GM23338 (cell line): Measurements from ENCODE around the gene XPA. TPM values are rescaled to one million over a fixed set of nuclear protein-coding genes. Genes with fewer than 3 reads are reported as not detected.

Source experiments
- ATAC-seq: fragments of 200-7000 bp; cut with Tn5 transposase; 3 replicates; pipeline ENCODE4 v1.9.1; 2020
- DNase-seq: peaks from one replicate; pipeline ENCODE4 v3.0.0-alpha.2; 2015; ENCODE audit warnings: low spot score
- H2AFZ ChIP-seq: fragments of 200-600 bp; sonication (generic); 2 replicates; pipeline ENCODE4 v1.8.0; 2016; ENCODE audit warnings: antibody characterized with exemption, mild to moderate bottlenecking, moderate library complexity
- H3F3A ChIP-seq: fragments of 200-600 bp; sonication (generic); replicated peaks from 2 replicates; pipeline ENCODE4 v1.8.0; 2017; ENCODE audit warnings: antibody characterized with exemption, mixed run types, low read depth
- H3K27ac ChIP-seq: fragments of 200-600 bp; sonication (generic); 2 replicates; pipeline ENCODE4 v1.6.1; 2016; ENCODE audit warnings: low read depth
- H3K27me3 ChIP-seq: fragments of 200-600 bp; sonication (generic); 2 replicates; pipeline ENCODE4 v1.8.0; 2016; ENCODE audit warnings: mild to moderate bottlenecking, mixed run types, moderate library complexity; ENCODE audit not compliant: insufficient read depth
- H3K36me3 ChIP-seq: fragments of 200-600 bp; sonication (generic); 2 replicates; pipeline ENCODE4 v1.8.0; 2016; ENCODE audit warnings: mild to moderate bottlenecking; ENCODE audit not compliant: insufficient read depth
- H3K4me1 ChIP-seq: fragments of 200-600 bp; sonication (generic); 2 replicates; pipeline ENCODE4 v1.8.0; 2016; ENCODE audit warnings: mild to moderate bottlenecking, moderate library complexity; ENCODE audit not compliant: insufficient read depth
- H3K4me2 ChIP-seq: fragments of 200-600 bp; sonication (generic); 2 replicates; pipeline ENCODE4 v1.7.1; 2017; ENCODE audit warnings: mixed run types
- H3K4me3 ChIP-seq: fragments of 200-600 bp; sonication (generic); 2 replicates; pipeline ENCODE4 v1.6.1; 2016; ENCODE audit warnings: mixed run types
- H3K79me2 ChIP-seq: fragments of 200-600 bp; sonication (generic); replicated peaks from 2 replicates; pipeline ENCODE4 v1.8.0; 2017; ENCODE audit warnings: mild to moderate bottlenecking; ENCODE audit not compliant: insufficient read depth
- H3K9me2 ChIP-seq: fragments of 200-600 bp; sonication (generic); 2 replicates; pipeline ENCODE4 v1.8.0; 2017; ENCODE audit not compliant: insufficient read depth
- H4K20me1 ChIP-seq: fragments of 200-600 bp; sonication (generic); replicated peaks from 2 replicates; pipeline ENCODE4 v1.8.0; 2017; ENCODE audit warnings: mild to moderate bottlenecking; ENCODE audit not compliant: insufficient read depth
- H3K27ac Mint-ChIP-seq: 2 replicates; pipeline ENCODE4 v1.8.0; 2020; ENCODE audit warnings: inconsistent platforms, mild to moderate bottlenecking, moderate library complexity, mixed read lengths
- H3K27me3 Mint-ChIP-seq: 3 replicates; pipeline ENCODE4 v1.8.0; 2022; ENCODE audit warnings: low read depth, mild to moderate bottlenecking, moderate library complexity, mixed read lengths, inconsistent platforms; ENCODE audit not compliant: insufficient read depth, poor library complexity
- H3K36me3 Mint-ChIP-seq: 3 replicates; pipeline ENCODE4 v1.8.0; 2021; ENCODE audit warnings: low read depth, mild to moderate bottlenecking, inconsistent platforms, moderate library complexity, mixed read lengths
- H3K4me1 Mint-ChIP-seq: 3 replicates; pipeline ENCODE4 v1.8.0; 2020; ENCODE audit warnings: mild to moderate bottlenecking, inconsistent platforms, mixed read lengths
- H3K4me3 Mint-ChIP-seq: 3 replicates; pipeline ENCODE4 v1.8.0; 2021; ENCODE audit warnings: moderate library complexity, mild to moderate bottlenecking, inconsistent platforms, mixed read lengths
- H3K9me3 Mint-ChIP-seq: 3 replicates; pipeline ENCODE4 v1.8.0; 2020; ENCODE audit warnings: moderate library complexity, mild to moderate bottlenecking, inconsistent platforms, mixed read lengths
- EZH2 ChIP-seq: fragments of 200-600 bp; sonication (generic); IDR thresholded peaks from one replicate; pipeline ENCODE4 v1.8.0; 2017; ENCODE audit warnings: antibody characterized with exemption, mild to moderate bottlenecking, low read depth; ENCODE audit not compliant: unreplicated experiment
- EZH2phosphoT487 ChIP-seq: fragments of 200-600 bp; sonication (generic); IDR thresholded peaks from one replicate; pipeline ENCODE4 v1.8.1; 2018; ENCODE audit warnings: antibody characterized with exemption; ENCODE audit not compliant: unreplicated experiment
- NANOG ChIP-seq: IDR thresholded peaks from 2 replicates; pipeline ENCODE4 v1.6.1; 2016; ENCODE audit warnings: antibody characterized with exemption, borderline replicate concordance
- STAT1 ChIP-seq: IDR thresholded peaks from one replicate; pipeline ENCODE4 v1.6.1; 2016; ENCODE audit warnings: antibody characterized with exemption; ENCODE audit not compliant: unreplicated experiment
- ZNF114 ChIP-seq: fragments of 250-450 bp; sonication (Bioruptor Pico); IDR thresholded peaks from 2 replicates; pipeline ENCODE4 v1.5.0; 2020; ENCODE audit warnings: mild to moderate bottlenecking, moderate library complexity
- ZNF331 ChIP-seq: fragments of 250-450 bp; sonication (Bioruptor Pico); IDR thresholded peaks from 2 replicates; pipeline ENCODE4 v1.5.0; 2020; ENCODE audit warnings: low read depth, mild to moderate bottlenecking, moderate library complexity
- ZNF462 ChIP-seq: fragments of 250-450 bp; sonication (Bioruptor Pico); IDR thresholded peaks from 2 replicates; pipeline ENCODE4 v1.5.0; 2020; ENCODE audit warnings: mild to moderate bottlenecking, moderate library complexity
- polyA plus RNA-seq: library from polyadenylated mRNA; unstranded; fragments of >200 nt; fragmentation: Nextera tagmentation; extraction: Ambion mirVana; gene quantifications from 2 replicates; pipeline ENCODE4 v1.2.1, GENCODE V29; 2016
- total RNA-seq: library from RNA; depleted of rRNA; stranded (reverse); fragments of >200 nt; shearing (Covaris generic); gene quantifications from 2 replicates; pipeline ENCODE4 v1.2.3, GENCODE V29; 2014

XPA gene
- total and polyA plus RNA-seq, 2 experiments from 2014 or later = 1.9 to 9.1 TPM

GRCh38 chr9:97660847-97661246 lies 36.3 kb downstream of the XPA start:
- peaks cover 65% of the 10 kb centered on the region for H3K36me3 ChIP-seq
- Mint-ChIP-seq H3K4me1 (no peaks in the 10 kb centered on the region), H3K9me3 (no peaks in the 10 kb centered on the region), H3K27me3 (peaks cover 2% of the 10 kb centered on the region), H3K27ac (no peak overlapping the region), H3K36me3 (peaks cover 77% of the 10 kb centered on the region), H3K4me3 (no peak overlapping the region)
- H3F3A ChIP-seq = no peaks in the 10 kb centered on the region
- no peak overlapping the region for H3K27ac ChIP-seq
- no peak for ATAC-seq
- no peaks in the 10 kb centered on the region for H3K4me1 ChIP-seq
- peaks cover 3% of the 10 kb centered on the region; the same call in 1 of the 2 replicates for H4K20me1 ChIP-seq
- H3K4me2 ChIP-seq = no peak overlapping the region
- no peak for DNase-seq
- TF ChIP-seq ZNF462 (CRISPR knock-in tag) (no peak), NANOG (no peak)
- H3K4me3 ChIP-seq = no peak overlapping the region
- H3K27me3 ChIP-seq = no peaks in the 10 kb centered on the region
- H3K9me2 ChIP-seq = no peaks in the 10 kb centered on the region
- H3K79me2 ChIP-seq = no peaks in the 10 kb centered on the region
- no peak overlapping the region for H2AFZ ChIP-seq

GRCh38 chr9:97660340-97660739 lies 36.8 kb downstream of the XPA start:
- Mint-ChIP-seq H3K36me3 (peaks cover 79% of the 10 kb centered on the region), H3K27ac (no peak overlapping the region), H3K4me1 (no peaks in the 10 kb centered on the region), H3K9me3 (no peaks in the 10 kb centered on the region), H3K4me3 (no peak overlapping the region), H3K27me3 (peaks cover 2% of the 10 kb centered on the region)
- peaks cover 68% of the 10 kb centered on the region for H3K36me3 ChIP-seq
- H3K79me2 ChIP-seq = no peaks in the 10 kb centered on the region
- H3K4me1 ChIP-seq = no peaks in the 10 kb centered on the region
- ATAC-seq (no peak), DNase-seq (no peak)
- no peaks in the 10 kb centered on the region for H3K27me3 ChIP-seq
- no peak overlapping the region for H2AFZ ChIP-seq
- no peak overlapping the region for H3K4me3 ChIP-seq
- H3K27ac ChIP-seq = no peak overlapping the region
- no peaks in the 10 kb centered on the region for H3K9me2 ChIP-seq
- H3F3A ChIP-seq = no peaks in the 10 kb centered on the region
- peaks cover 3% of the 10 kb centered on the region; the same call in 1 of the 2 replicates for H4K20me1 ChIP-seq
- H3K4me2 ChIP-seq = no peak overlapping the region
- TF ChIP-seq ZNF331 = no peak
- TF ChIP-seq ZNF114 = no peak
- no peak for TF ChIP-seq EZH2
- TF ChIP-seq STAT1 = no peak
- no peak for TF ChIP-seq ZNF462 (CRISPR knock-in tag)
- no peak for TF ChIP-seq EZH2phosphoT487
